H1 (cell line): Measurements from ENCODE around the gene SDHAF4. TPM values are rescaled to one million over a fixed set of nuclear protein-coding genes. Genes with fewer than 3 reads are reported as not detected.

Source experiments
- CTCF ChIA-PET: fragments of 300-600 bp; sonication (Branson Sonifier 250); formaldehyde crosslinking; loops from one replicate; lab custom pipeline; 2021; ENCODE audit not compliant: partially characterized antibody; lab: Charles Lee
- POLR2A ChIA-PET: fragments of 300-600 bp; sonication (Branson Sonifier 250); formaldehyde crosslinking; loops from one replicate; lab custom pipeline; 2021; ENCODE audit warnings: inconsistent platforms; ENCODE audit not compliant: partially characterized antibody; lab: Charles Lee
- DNase-seq, 2 experiments: peaks; one replicate each; pipeline versions ENCODE4 v3.0.0 to v3.0.0-alpha.2; 2010 to 2022; ENCODE audit warnings: low spot score in 2 of 2, low read depth in 1 of 2, mixed read lengths in 1 of 2
- FAIRE-seq: peaks from 2 replicates; lab custom pipeline; 2011; peaks lifted over from hg19 to GRCh38; lab: Jason Lieb, UNC
- H2AFZ ChIP-seq: 2 replicates; pipeline ENCODE4 v1.8.1; 2012; ENCODE audit warnings: low read length, inconsistent platforms
- H2AK5ac ChIP-seq: 2 replicates; pipeline ENCODE4 v1.6.1; 2013; ENCODE audit warnings: low read depth, low read length
- H2BK120ac ChIP-seq: replicated peaks from 2 replicates; pipeline ENCODE3; 2013; ENCODE audit warnings: low read depth, low read length, inconsistent platforms
- H2BK12ac ChIP-seq: 2 replicates; pipeline ENCODE4 v1.6.1; 2013; ENCODE audit warnings: low read depth, low read length
- H2BK15ac ChIP-seq: 2 replicates; pipeline ENCODE4 v1.6.1; 2013; ENCODE audit warnings: low read length
- H2BK20ac ChIP-seq: 2 replicates; pipeline ENCODE4 v1.6.1; 2013; ENCODE audit warnings: low read length
- H2BK5ac ChIP-seq: 2 replicates; pipeline ENCODE4 v1.6.1; 2013; ENCODE audit warnings: low read depth, low read length
- H3K14ac ChIP-seq: 2 replicates; pipeline ENCODE4 v1.6.1; 2013; ENCODE audit warnings: inconsistent platforms; ENCODE audit not compliant: insufficient read length
- H3K18ac ChIP-seq: 2 replicates; pipeline ENCODE4 v1.6.1; 2013; ENCODE audit warnings: low read length; ENCODE audit errors: extremely low read depth
- H3K23ac ChIP-seq: 2 replicates; pipeline ENCODE4 v1.6.1; 2013; ENCODE audit warnings: inconsistent platforms; ENCODE audit not compliant: insufficient read length
- H3K23me2 ChIP-seq: 2 replicates; pipeline ENCODE4 v1.6.1; 2013; ENCODE audit warnings: low read depth, low read length
- H3K27ac ChIP-seq: 2 replicates; pipeline ENCODE4 v1.6.1; 2011; ENCODE audit warnings: low read depth, low read length, inconsistent platforms
- H3K27me3 ChIP-seq, 4 experiments: replicated peaks in 1 of 4; 1 replicate in 1 of 4; 2 replicates in 3 of 4; pipeline versions ENCODE4 v1.6.1 to v1.8.1; 2011 to 2013; ENCODE audit warnings: low read length in 3 of 4, mild to moderate bottlenecking in 3 of 4, inconsistent platforms in 2 of 4, mixed read lengths in 2 of 4, moderate library complexity in 1 of 4; ENCODE audit not compliant: control insufficient read depth in 3 of 4, insufficient read depth in 3 of 4; ENCODE audit errors: extremely low read depth in 1 of 4
- H3K36me3 ChIP-seq, 4 experiments: 2 replicates each; pipeline versions ENCODE4 v1.6.1 to v1.8.1; 2011 to 2013; ENCODE audit warnings: mild to moderate bottlenecking in 4 of 4, low read length in 3 of 4, moderate library complexity in 2 of 4, control low read depth in 1 of 4, inconsistent platforms in 1 of 4; ENCODE audit not compliant: insufficient read depth in 4 of 4, control insufficient read depth in 2 of 4
- H3K4ac ChIP-seq: replicated peaks from 2 replicates; pipeline ENCODE3; 2013; ENCODE audit warnings: low read length, low read depth, mixed read lengths, inconsistent platforms; ENCODE audit not compliant: insufficient read length
- H3K4me1 ChIP-seq, 4 experiments: replicated peaks in 1 of 4; 1 replicate in 1 of 4; 2 replicates in 3 of 4; pipeline versions ENCODE4 v1.6.1 to v1.8.1; 2011 to 2013; ENCODE audit warnings: low read length in 3 of 4, inconsistent platforms in 2 of 4, mixed read lengths in 1 of 4; ENCODE audit not compliant: insufficient read depth in 4 of 4, control insufficient read depth in 3 of 4
- H3K4me2 ChIP-seq, 2 experiments: 2 replicates each; pipeline versions ENCODE4 v1.6.1 to v1.8.1; 2011 to 2013; ENCODE audit warnings: low read depth in 2 of 2, low read length in 2 of 2, control low read depth in 1 of 2, inconsistent platforms in 1 of 2, mild to moderate bottlenecking in 1 of 2; ENCODE audit not compliant: insufficient read depth in 1 of 2
- H3K4me3 ChIP-seq, 4 experiments: fragments of 200-600, 300-600 bp in 1 of 4; sonication (generic), shearing (Covaris generic), sonication (Bioruptor Twin) in 1 of 4; 2 replicates each; pipeline versions ENCODE4 v1.5.1 to v1.8.1; 2011 to 2016; ENCODE audit warnings: low read length in 4 of 4, low read depth in 3 of 4, control low read depth in 2 of 4, inconsistent platforms in 2 of 4, mild to moderate bottlenecking in 2 of 4, mixed read lengths in 1 of 4, moderate library complexity in 1 of 4; ENCODE audit not compliant: insufficient read depth in 2 of 4; ENCODE audit errors: extremely low read depth in 1 of 4
- H3K56ac ChIP-seq: replicated peaks from 2 replicates; pipeline ENCODE3; 2013; ENCODE audit warnings: low read depth, mild to moderate bottlenecking, mixed read lengths, low read length, inconsistent platforms; ENCODE audit not compliant: insufficient read length
- H3K79me1 ChIP-seq: 2 replicates; pipeline ENCODE4 v1.6.1; 2013; ENCODE audit warnings: low read depth, low read length, control low read depth
- H3K79me2 ChIP-seq, 2 experiments: 2 replicates each; pipeline versions ENCODE4 v1.6.1 to v1.8.1; 2012 to 2013; ENCODE audit warnings: low read length in 2 of 2, mild to moderate bottlenecking in 2 of 2, inconsistent platforms in 1 of 2; ENCODE audit not compliant: insufficient read depth in 2 of 2, control insufficient read depth in 1 of 2
- H3K9ac ChIP-seq, 4 experiments: replicated peaks in 1 of 4; 1 replicate in 1 of 4; 2 replicates in 3 of 4; pipeline versions ENCODE4 v1.6.1 to v1.8.1; 2011 to 2013; ENCODE audit warnings: low read depth in 3 of 4, low read length in 3 of 4, control low read depth in 2 of 4, mild to moderate bottlenecking in 2 of 4, moderate library complexity in 2 of 4, inconsistent platforms in 1 of 4; ENCODE audit errors: extremely low read depth in 1 of 4
- H3K9me3 ChIP-seq, 2 experiments: 2 replicates each; pipeline versions ENCODE4 v1.6.1 to v1.8.1; 2012 to 2013; ENCODE audit warnings: mild to moderate bottlenecking in 2 of 2, moderate library complexity in 2 of 2, control low read depth in 1 of 2, inconsistent platforms in 1 of 2, low read depth in 1 of 2, low read length in 1 of 2, mixed read lengths in 1 of 2; ENCODE audit not compliant: insufficient read depth in 2 of 2
- H4K20me1 ChIP-seq, 2 experiments: replicated peaks in 1 of 2; 2 replicates each; pipeline versions ENCODE3 to v1.8.1; 2011 to 2013; ENCODE audit warnings: inconsistent platforms in 2 of 2, low read length in 2 of 2, mild to moderate bottlenecking in 1 of 2; ENCODE audit not compliant: insufficient read depth in 2 of 2, control insufficient read depth in 1 of 2
- H4K5ac ChIP-seq: 2 replicates; pipeline ENCODE4 v1.6.1; 2013; ENCODE audit warnings: low read length, low read depth, mixed read lengths, inconsistent platforms; ENCODE audit not compliant: insufficient read length
- H4K8ac ChIP-seq: 2 replicates; pipeline ENCODE4 v1.8.0; 2013; ENCODE audit warnings: mild to moderate bottlenecking, moderate library complexity, low read length, inconsistent platforms; ENCODE audit not compliant: insufficient read depth; ENCODE audit errors: extremely low read depth
- H4K91ac ChIP-seq: replicated peaks from 2 replicates; pipeline ENCODE3; 2013; ENCODE audit warnings: low read length, mixed read lengths, inconsistent platforms; ENCODE audit not compliant: insufficient read length
- CBX8 ChIP-seq: fragments of 300-800, 300-1000 bp; sonication (generic); IDR thresholded peaks from 2 replicates; pipeline ENCODE4 v1.7.1; 2016; ENCODE audit warnings: low read depth, low read length, borderline replicate concordance
- CTBP2 ChIP-seq: IDR thresholded peaks from 2 replicates; pipeline ENCODE4 v1.7.0; 2011; ENCODE audit warnings: borderline replicate concordance, mild to moderate bottlenecking, moderate library complexity, mixed read lengths, low read length; ENCODE audit not compliant: insufficient read depth, insufficient read length
- WGBS, 2 experiments: shearing (Covaris generic) in 1 of 2; methylation state at CpG; one replicate each; pipeline versions ENCODE4 v1.1.6 to v1.1.7; 2013 to 2015; ENCODE audit warnings: low lambda C conversion rate in 2 of 2, mixed read lengths in 2 of 2, inconsistent platforms in 1 of 2, low coverage in 1 of 2, missing lambda C conversion rate in 1 of 2; ENCODE audit not compliant: insufficient replicate concordance in 2 of 2, insufficient coverage in 1 of 2, insufficient read length in 1 of 2; ENCODE audit errors: extremely low coverage in 1 of 2, missing lambda C conversion rate in 1 of 2; 5-methylcytosine and 5-hydroxymethylcytosine counted together
- polyA plus RNA-seq, 7 experiments: library from polyadenylated mRNA; depleted of rRNA in 3 of 7; stranded (reverse) in 5 of 7; unstranded in 2 of 7; fragments of >200 nt in 5 of 7; fragments of 200-250 nt in 2 of 7; gene quantifications; 1 replicate in 5 of 7; 2 replicates in 1 of 7; 4 replicates in 1 of 7; pipeline versions ENCODE4 v1.2.1 to v1.2.3, GENCODE V29; 2011 to 2013; ENCODE audit warnings: missing spikeins in 2 of 7, mixed read lengths in 2 of 7
- total RNA-seq: library from RNA; stranded (reverse); fragmentation: NEBNext Ultra II Directional; extraction: Animal tissue kit (Norgen Biotek cat#: 25700); gene quantifications from 2 replicates; pipeline ENCODE4 v1.2.1, GENCODE V29; 2021

Gene SDHAF4
- total and polyA plus RNA-seq, 2 of the 8 experiments (the other 6 are each of a cell fraction or from before 2014, with no cell fraction given) = 9.8 to 14.9 TPM

DNA sequence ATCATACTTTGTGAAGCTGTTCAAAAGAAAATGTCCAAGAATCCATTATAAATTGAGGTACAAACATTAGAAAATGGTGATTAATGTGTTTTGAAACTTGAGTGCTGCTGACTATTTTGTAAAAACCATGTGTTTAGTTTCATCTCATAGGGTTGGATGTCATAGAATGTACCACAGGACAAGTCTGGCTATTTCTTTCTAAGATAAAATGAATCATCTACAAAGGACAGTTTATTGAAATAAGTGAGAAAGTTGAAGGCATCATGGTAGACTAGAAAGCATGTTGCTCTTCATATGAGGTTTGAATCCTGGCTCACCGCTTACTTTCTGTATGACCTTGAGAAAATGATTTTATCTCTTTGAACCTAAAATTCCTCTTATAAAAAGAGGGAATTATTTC is 71.7 kb downstream of the SDHAF4 start:
- H3K23me2 ChIP-seq = no peaks in the 10 kb centered on the region
- H4K5ac ChIP-seq = no peak overlapping the region
- H2BK12ac ChIP-seq = no peak overlapping the region
- no peak overlapping the region for H2BK120ac ChIP-seq
- no peak overlapping the region for H2BK15ac ChIP-seq
- no peak overlapping the region for H2AK5ac ChIP-seq
- no peak overlapping the region for H3K27ac ChIP-seq
- H3K79me2 ChIP-seq = no peaks in the 10 kb centered on the region
- no peak for FAIRE-seq
- H3K4me3 ChIP-seq = no peak overlapping the region
- H2AFZ ChIP-seq = no peak overlapping the region
- no peaks in the 10 kb centered on the region for H3K79me1 ChIP-seq
- H3K9me3 ChIP-seq = no peaks in the 10 kb centered on the region
- no peak overlapping the region for H4K8ac ChIP-seq
- POLR2A ChIA-PET = no interaction called here
- no peak overlapping the region for H3K23ac ChIP-seq
- no peaks in the 10 kb centered on the region for H3K4me1 ChIP-seq
- DNase-seq = no peak
- no peaks in the 10 kb centered on the region for H4K20me1 ChIP-seq
- no peak overlapping the region for H2BK20ac ChIP-seq
- H3K36me3 ChIP-seq = no peaks in the 10 kb centered on the region
- H2BK5ac ChIP-seq = no peak overlapping the region
- H3K4me2 ChIP-seq = no peak overlapping the region
- WGBS, 2 experiments = 81% methylated on average over 1 of the region's 1 CpG; no CpG with 5 or more reads in 1 of the 2 experiments
- no peaks in the 10 kb centered on the region for H3K27me3 ChIP-seq
- no peak overlapping the region for H3K14ac ChIP-seq
- H4K91ac ChIP-seq = no peak overlapping the region
- CTCF ChIA-PET = no interaction called here
- H3K56ac ChIP-seq = no peak overlapping the region
- H3K9ac ChIP-seq = no peak overlapping the region
- H3K4ac ChIP-seq = no peak overlapping the region
- H3K18ac ChIP-seq = no peak overlapping the region
- TF ChIP-seq CTBP2 = no peak
- TF ChIP-seq CBX8 = no peak
